Liver (tissue), 9 donors: ENCODE data around the gene CBFA2T3. TPM values are rescaled to one million over a fixed set of nuclear protein-coding genes. Genes with fewer than 3 reads are reported as not detected.

Experiments
- DNase-seq: peaks from one replicate; pipeline ENCODE4 v3.0.0-alpha.2; 2017; ENCODE audit warnings: low spot score
- H3K27ac ChIP-seq, 2 donors: one replicate each; pipeline ENCODE4 v1.7.0; 2013; ENCODE audit warnings: inconsistent platforms in 2 of 2, low read length in 2 of 2, control low read depth in 1 of 2, low read depth in 1 of 2, mild to moderate bottlenecking in 1 of 2
- H3K27me3 ChIP-seq, 4 donors: one replicate each; pipeline versions ENCODE4 v1.6.1 to v1.7.0; 2013; ENCODE audit warnings: low read length in 3 of 4, inconsistent platforms in 1 of 4, mild to moderate bottlenecking in 1 of 4, moderate library complexity in 1 of 4; ENCODE audit not compliant: control insufficient read depth in 4 of 4, insufficient read depth in 4 of 4
- H3K36me3 ChIP-seq, 4 donors: one replicate each; pipeline versions ENCODE4 v1.6.1 to v1.7.0; 2013; ENCODE audit warnings: low read length in 3 of 4, mild to moderate bottlenecking in 3 of 4, low read depth in 1 of 4, moderate library complexity in 1 of 4; ENCODE audit not compliant: control insufficient read depth in 4 of 4, insufficient read depth in 3 of 4
- H3K4me1 ChIP-seq, 4 donors: one replicate each; pipeline versions ENCODE4 v1.6.1 to v1.7.0; 2013; ENCODE audit warnings: low read length in 3 of 4, mild to moderate bottlenecking in 3 of 4, moderate library complexity in 1 of 4; ENCODE audit not compliant: control insufficient read depth in 4 of 4, insufficient read depth in 4 of 4
- H3K4me3 ChIP-seq, 3 donors: one replicate each; pipeline versions ENCODE4 v1.6.1 to v1.7.0; 2013; ENCODE audit warnings: low read length in 3 of 3, control low read depth in 1 of 3, low read depth in 1 of 3, mild to moderate bottlenecking in 1 of 3
- H3K9ac ChIP-seq, 2 donors: one replicate each; pipeline ENCODE4 v1.7.0; 2013; ENCODE audit warnings: low read length in 2 of 2, mild to moderate bottlenecking in 2 of 2, moderate library complexity in 2 of 2, control low read depth in 1 of 2, low read depth in 1 of 2
- H3K9me3 ChIP-seq, 4 donors: one replicate each; pipeline versions ENCODE4 v1.6.1 to v1.7.0; 2013; ENCODE audit warnings: low read length in 3 of 4; ENCODE audit not compliant: control insufficient read depth in 4 of 4
- FOXA2 ChIP-seq: IDR thresholded peaks from 2 replicates; pipeline ENCODE4 v1.6.1; 2016; ENCODE audit warnings: antibody characterized with exemption
- HNF4A ChIP-seq, 2 donors: conservative IDR thresholded peaks; 2 replicates each; pipeline ENCODE4 v1.6.1; 2016; ENCODE audit warnings: antibody characterized with exemption in 2 of 2, mild to moderate bottlenecking in 2 of 2
- HNF4G ChIP-seq: IDR thresholded peaks from 2 replicates; pipeline ENCODE4 v1.6.1; 2016; ENCODE audit warnings: antibody characterized with exemption
- JUND ChIP-seq, 2 donors: IDR thresholded peaks; 2 replicates each; pipeline ENCODE4 v1.6.1; 2016; ENCODE audit warnings: antibody characterized with exemption in 2 of 2
- NR2F2 ChIP-seq: IDR thresholded peaks from 2 replicates; pipeline ENCODE4 v1.6.1; 2016; ENCODE audit warnings: antibody characterized with exemption
- RAD21 ChIP-seq, 2 donors: IDR thresholded peaks; 2 replicates each; pipeline ENCODE4 v1.6.1; 2016; ENCODE audit warnings: antibody characterized with exemption in 2 of 2, mild to moderate bottlenecking in 2 of 2
- REST ChIP-seq: IDR thresholded peaks from 2 replicates; pipeline ENCODE4 v1.6.1; 2016; ENCODE audit warnings: antibody characterized with exemption, mild to moderate bottlenecking
- YY1 ChIP-seq: IDR thresholded peaks from 2 replicates; pipeline ENCODE4 v1.6.1; 2016; ENCODE audit warnings: antibody characterized with exemption, mild to moderate bottlenecking
- ZBTB33 ChIP-seq: IDR thresholded peaks from 2 replicates; pipeline ENCODE4 v1.6.1; 2016; ENCODE audit warnings: antibody characterized with exemption
- WGBS: extraction: QIAGEN DNeasy Blood & Tissue Kit; methylation state at CpG from one replicate; pipeline ENCODE4 v1.1.7; 2013; 5-methylcytosine and 5-hydroxymethylcytosine counted together
- polyA plus RNA-seq, 2 donors: library from polyadenylated mRNA; stranded (reverse) in 1 of 2; unstranded in 1 of 2; fragments of 200-250 nt in 1 of 2; fragments of >200 nt in 1 of 2; fragmentation: Nextera tagmentation in 1 of 2; extraction: Ambion mirVana in 1 of 2; gene quantifications; one replicate each; pipeline versions ENCODE4 v1.2.1 to v1.2.3, GENCODE V29; 2013 to 2015
- total RNA-seq, 2 donors: library from RNA; depleted of rRNA; stranded (reverse); fragments of >200 nt; gene quantifications; one replicate each; pipeline ENCODE4 v1.2.3, GENCODE V29; 2014
- donor health status: healthy.
- donor health status: healthy.
- donor health status: healthy.
- donor health status: healthy.
- donor health status: healthy.

Gene CBFA2T3
- total and polyA plus RNA-seq, 4 donors = 1.4 to 4.5 (median 3.1) TPM

- peaks cover 4 to 32% (median 12%) of the 10 kb centered on the region in 4 donors for H3K36me3 ChIP-seq
- no peaks in the 10 kb centered on the region for H3K9me3 ChIP-seq
- 90% methylated on average over 18 of the region's 18 CpGs for WGBS
- DNase-seq = no peak
- TF ChIP-seq ZBTB33 (no peak), YY1 (no peak)
- no peaks in the 10 kb centered on the region for H3K4me1 ChIP-seq
- H3K9ac ChIP-seq = no peak overlapping the region
- no peak overlapping the region for H3K27ac ChIP-seq
- H3K4me3 ChIP-seq = no peak overlapping the region
- H3K27me3 ChIP-seq = no peaks in the 10 kb centered on the region
Observed at GRCh38 chr16:88864521-88864920, 112.5 kb downstream of the CBFA2T3 start.

- WGBS = 90% methylated on average over 15 of the region's 15 CpGs
Observed at GRCh38 chr16:88864099-88864498, 112.9 kb downstream of the CBFA2T3 start.

GRCh38 chr16:88863426-88863825 lies 113.6 kb downstream of the CBFA2T3 start:
- peaks cover 8 to 39% (median 18%) of the 10 kb centered on the region in 4 donors for H3K36me3 ChIP-seq
- H3K4me3 ChIP-seq = no peak overlapping the region
- H3K4me1 ChIP-seq = peaks cover 0 to 1% (median under 1%) of the 10 kb centered on the region in 4 donors
- H3K9ac ChIP-seq = no peak overlapping the region
- H3K9me3 ChIP-seq = no peaks in the 10 kb centered on the region
- TF ChIP-seq JUND (IDR thresholded peaks at IDR 0.05) (no peak), RAD21 (IDR thresholded peaks at IDR 0.05) (no peak), HNF4A (conservative IDR thresholded peaks at IDR 0.05) (no peak), YY1 (no peak), FOXA2 (no peak), REST (no peak), NR2F2 (no peak)
- H3K27me3 ChIP-seq = no peaks in the 10 kb centered on the region
- H3K27ac ChIP-seq = no peak overlapping the region
- no peak for DNase-seq
- WGBS = 93% methylated on average over 13 of the region's 13 CpGs

More at GRCh38 chr16:88864099-88864498, 112.9 kb downstream of the CBFA2T3 start:
- no peaks in the 10 kb centered on the region for H3K27me3 ChIP-seq
- TF ChIP-seq HNF4G (no peak), YY1 (no peak), FOXA2 (no peak)
- no peaks in the 10 kb centered on the region for H3K4me1 ChIP-seq
- no peak overlapping the region for H3K9ac ChIP-seq
- H3K36me3 ChIP-seq = peaks cover 8 to 35% (median 16%) of the 10 kb centered on the region in 4 donors
- DNase-seq = no peak
- no peaks in the 10 kb centered on the region for H3K9me3 ChIP-seq
- H3K4me3 ChIP-seq = no peak overlapping the region
- H3K27ac ChIP-seq = no peak overlapping the region
